MM.1S (cell line): ENCODE results near the gene FCHSD2.
"Not testable (repeated sequence)": the region's sequence is repeated elsewhere in the genome, so short reads cannot be mapped to it uniquely, and the experiment has no call there.

Experiments used
- DNase-seq: peaks from one replicate; pipeline ENCODE4 v3.0.0-alpha.2; 2015
- H2AFZ ChIP-seq: fragments of 300-600 bp; sonication (generic); 2 replicates; pipeline ENCODE4 v1.6.0; 2016; ENCODE audit warnings: antibody characterized with exemption, low read length
- H3F3A ChIP-seq: fragments of 300-600 bp; sonication (generic); 2 replicates; pipeline ENCODE4 v1.6.1; 2016; ENCODE audit warnings: mild to moderate bottlenecking, antibody characterized with exemption, low read length, moderate library complexity, mixed read lengths; ENCODE audit not compliant: insufficient read depth
- H3K27ac ChIP-seq: fragments of 300-600 bp; sonication (generic); 2 replicates; pipeline ENCODE4 v1.5.1; 2016; ENCODE audit warnings: mild to moderate bottlenecking, low read length
- H3K27me3 ChIP-seq: fragments of 300-600 bp; sonication (generic); replicated peaks from 2 replicates; pipeline ENCODE4 v1.6.0; 2016; ENCODE audit warnings: low read length; ENCODE audit not compliant: insufficient read depth
- H3K36me3 ChIP-seq: fragments of 300-600 bp; sonication (generic); replicated peaks from 2 replicates; pipeline ENCODE4 v1.6.1; 2016; ENCODE audit warnings: mild to moderate bottlenecking, low read length, mixed read lengths; ENCODE audit not compliant: insufficient read depth
- H3K4me1 ChIP-seq: fragments of 300-600 bp; sonication (generic); 2 replicates; pipeline ENCODE4 v1.6.1; 2016; ENCODE audit warnings: low read length, mixed read lengths
- H3K4me2 ChIP-seq: fragments of 300-600 bp; sonication (generic); 2 replicates; pipeline ENCODE4 v1.6.0; 2016; ENCODE audit warnings: low read depth, low read length
- H3K4me3 ChIP-seq: fragments of 300-600 bp; sonication (generic); 2 replicates; pipeline ENCODE4 v1.5.1; 2016; ENCODE audit warnings: low read length, mixed read lengths
- H3K79me2 ChIP-seq: fragments of 300-600 bp; sonication (generic); 2 replicates; pipeline ENCODE4 v1.6.1; 2016; ENCODE audit warnings: mixed run types, low read length, mixed read lengths
- H3K9ac ChIP-seq: fragments of 300-600 bp; sonication (generic); 2 replicates; pipeline ENCODE4 v1.6.1; 2016; ENCODE audit warnings: low read length, mixed read lengths
- H3K9me2 ChIP-seq: fragments of 300-600 bp; sonication (generic); replicated peaks from 2 replicates; pipeline ENCODE4 v1.6.1; 2016; ENCODE audit warnings: mild to moderate bottlenecking, low read length, mixed read lengths; ENCODE audit not compliant: insufficient read depth
- H3K9me3 ChIP-seq: fragments of 300-600 bp; sonication (generic); replicated peaks from 2 replicates; pipeline ENCODE4 v1.6.1; 2016; ENCODE audit warnings: mild to moderate bottlenecking, low read length, mixed read lengths; ENCODE audit not compliant: insufficient read depth
- H4K20me1 ChIP-seq: fragments of 300-600 bp; sonication (generic); 2 replicates; pipeline ENCODE4 v1.6.1; 2016; ENCODE audit warnings: mild to moderate bottlenecking, low read length, moderate library complexity, mixed read lengths; ENCODE audit not compliant: insufficient read depth
- EZH2 ChIP-seq: fragments of 300-600 bp; sonication (generic); optimal IDR thresholded peaks from 2 replicates; pipeline ENCODE3; 2017; ENCODE audit warnings: low read depth, mild to moderate bottlenecking, antibody characterized with exemption, low read length, mixed read lengths
- EZH2phosphoT487 ChIP-seq: fragments of 300-600 bp; sonication (generic); IDR thresholded peaks from 2 replicates; pipeline ENCODE4 v1.6.1; 2018; ENCODE audit warnings: antibody characterized with exemption, low read length
- TF ChIP-seq, protein P1 (sequence below): fragments of 300-600 bp; sonication (generic); IDR thresholded peaks from 2 replicates; pipeline ENCODE4 v1.5.1; 2016; ENCODE audit warnings: antibody characterized with exemption, low read length, mixed read lengths

Gene FCHSD2

DNA sequence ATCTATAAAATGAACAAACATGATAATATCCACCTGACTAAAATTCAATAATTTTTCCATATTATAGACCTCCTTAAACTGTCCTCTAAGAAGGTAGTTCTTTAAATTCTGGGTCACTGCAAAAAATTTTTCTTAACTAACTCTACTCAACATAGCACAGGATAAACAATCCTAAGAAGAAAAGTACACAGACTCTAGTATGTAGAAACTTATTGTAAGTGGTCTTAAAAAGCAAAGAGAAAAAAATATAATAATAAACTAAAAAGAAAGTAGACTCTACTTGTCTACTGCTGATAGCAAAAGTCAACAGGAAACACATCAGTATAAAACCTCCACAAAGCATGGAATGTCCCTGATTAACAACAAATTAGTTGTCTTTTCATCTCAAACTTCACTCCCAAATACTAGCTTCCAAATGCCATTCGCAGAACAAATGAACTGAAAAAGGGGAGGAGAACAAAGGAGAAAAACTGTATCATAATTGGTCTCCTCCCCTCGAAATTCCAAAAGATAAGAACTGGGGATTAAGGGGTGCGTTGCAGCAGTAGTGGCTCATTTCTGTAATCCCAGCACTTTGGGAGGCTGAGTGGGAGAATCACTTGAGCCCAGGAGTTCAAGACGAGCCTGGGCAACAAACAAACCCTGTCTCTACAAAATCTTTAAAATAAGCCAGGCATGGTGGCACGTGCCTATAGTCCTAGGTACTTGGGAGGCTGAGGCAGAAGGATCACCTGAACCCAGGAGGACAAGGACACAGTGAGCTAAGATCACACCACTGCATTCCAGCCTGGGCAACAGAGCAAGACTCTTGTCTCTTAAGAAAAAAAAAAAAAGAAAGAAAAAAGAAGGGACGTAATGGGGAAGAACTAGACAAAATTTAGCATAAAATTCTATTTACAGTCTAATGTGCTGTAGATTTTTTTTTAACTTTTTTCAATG is 6.5 kb downstream of the FCHSD2 start:
- no peak overlapping the region for H3K4me2 ChIP-seq
- H2AFZ ChIP-seq, result no peak overlapping the region
- H3K9ac ChIP-seq, result no peak overlapping the region
- H3K9me2 ChIP-seq, result no peaks in the 10 kb centered on the region
- peaks cover 3% of the 10 kb centered on the region; the same call in 1 of the 2 replicates for H4K20me1 ChIP-seq
- no peak overlapping the region for H3K27ac ChIP-seq
- TF ChIP-seq EZH2phosphoT487 (no peak), EZH2 (no peak)
- TF ChIP-seq, protein P1, sequence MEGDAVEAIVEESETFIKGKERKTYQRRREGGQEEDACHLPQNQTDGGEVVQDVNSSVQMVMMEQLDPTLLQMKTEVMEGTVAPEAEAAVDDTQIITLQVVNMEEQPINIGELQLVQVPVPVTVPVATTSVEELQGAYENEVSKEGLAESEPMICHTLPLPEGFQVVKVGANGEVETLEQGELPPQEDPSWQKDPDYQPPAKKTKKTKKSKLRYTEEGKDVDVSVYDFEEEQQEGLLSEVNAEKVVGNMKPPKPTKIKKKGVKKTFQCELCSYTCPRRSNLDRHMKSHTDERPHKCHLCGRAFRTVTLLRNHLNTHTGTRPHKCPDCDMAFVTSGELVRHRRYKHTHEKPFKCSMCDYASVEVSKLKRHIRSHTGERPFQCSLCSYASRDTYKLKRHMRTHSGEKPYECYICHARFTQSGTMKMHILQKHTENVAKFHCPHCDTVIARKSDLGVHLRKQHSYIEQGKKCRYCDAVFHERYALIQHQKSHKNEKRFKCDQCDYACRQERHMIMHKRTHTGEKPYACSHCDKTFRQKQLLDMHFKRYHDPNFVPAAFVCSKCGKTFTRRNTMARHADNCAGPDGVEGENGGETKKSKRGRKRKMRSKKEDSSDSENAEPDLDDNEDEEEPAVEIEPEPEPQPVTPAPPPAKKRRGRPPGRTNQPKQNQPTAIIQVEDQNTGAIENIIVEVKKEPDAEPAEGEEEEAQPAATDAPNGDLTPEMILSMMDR, result no peak
- no peaks in the 10 kb centered on the region for H3K9me3 ChIP-seq
- peaks cover 14% of the 10 kb centered on the region for H3K36me3 ChIP-seq
- H3K79me2 ChIP-seq, result peaks cover 100% of the 10 kb centered on the region
- H3K27me3 ChIP-seq, result no peaks in the 10 kb centered on the region
- H3F3A ChIP-seq, result peaks cover 9% of the 10 kb centered on the region; the same call in 1 of the 2 replicates
- no peak overlapping the region for H3K4me3 ChIP-seq
- peaks cover 22% of the 10 kb centered on the region for H3K4me1 ChIP-seq
- no peak for DNase-seq

DNA sequence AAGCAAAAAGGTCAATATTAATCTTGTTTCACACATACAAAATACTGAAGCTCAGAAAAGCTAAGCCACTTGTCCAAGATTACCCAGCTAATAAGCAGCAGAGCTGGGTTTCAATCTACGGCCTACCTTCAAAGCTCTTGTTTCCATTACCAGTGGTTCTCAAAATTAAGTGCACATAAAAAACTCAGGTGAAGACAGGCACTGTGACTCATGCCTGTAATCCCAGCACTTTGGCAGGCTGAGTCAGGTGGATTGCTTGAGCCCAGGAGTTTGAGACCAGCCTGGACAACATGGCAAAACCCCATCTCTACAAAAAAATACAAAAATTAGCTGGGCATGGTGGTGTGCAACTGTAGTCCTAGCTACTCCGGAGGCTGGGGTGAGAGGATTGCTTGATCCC is 9.8 kb downstream of the FCHSD2 start:
- not testable (repeated sequence) for H3K36me3 ChIP-seq, H3K27me3 ChIP-seq

DNA sequence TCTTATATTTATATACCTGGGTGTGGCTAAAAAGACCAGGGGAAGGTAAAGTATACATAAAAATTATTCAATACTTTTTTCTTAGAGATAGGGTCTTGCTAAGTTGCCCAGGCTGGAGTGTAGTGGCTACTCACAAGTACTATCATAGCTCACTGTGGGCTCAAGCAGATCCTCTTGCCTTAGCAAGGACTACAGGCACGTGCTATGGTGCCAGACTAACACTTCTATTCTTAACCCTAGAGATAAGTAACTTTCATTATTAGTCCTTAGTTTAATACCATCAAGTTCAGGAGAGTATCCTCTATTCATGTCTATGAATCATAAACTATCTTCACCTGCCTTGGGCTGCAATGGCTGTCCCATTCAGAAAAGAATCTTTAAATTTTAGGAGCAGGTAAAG is 11.9 kb downstream of the FCHSD2 start:
- peaks cover 98% of the 10 kb centered on the region for H3K79me2 ChIP-seq
- no peak for DNase-seq
- no peak overlapping the region for H3K27ac ChIP-seq

More for the DNA sequence above, 9.8 kb downstream of the FCHSD2 start:
- H3K4me1 ChIP-seq, H3K4me2 ChIP-seq, H3K27ac ChIP-seq, H3K9me2 ChIP-seq, H3F3A ChIP-seq, H3K4me3 ChIP-seq, H2AFZ ChIP-seq, DNase-seq, H4K20me1 ChIP-seq, H3K9ac ChIP-seq, H3K9me3 ChIP-seq: not testable (repeated sequence)
- H3K79me2 ChIP-seq, result peaks cover 99% of the 10 kb centered on the region

More for the DNA sequence above, 11.9 kb downstream of the FCHSD2 start:
- Histone ChIP-seq H3K9ac (no peak overlapping the region), H3K9me3 (no peaks in the 10 kb centered on the region), H3K4me3 (no peak overlapping the region), H3K27me3 (no peaks in the 10 kb centered on the region), H3K4me2 (no peak overlapping the region), H3K4me1 (no peaks in the 10 kb centered on the region), H3K9me2 (no peaks in the 10 kb centered on the region), H3F3A (no peaks in the 10 kb centered on the region), H4K20me1 (0 out of 2 replicates have a peak, but pooled peaks cover 3% of the 10 kb centered on the region), H2AFZ (no peak overlapping the region), H3K36me3 (peaks cover 4% of the 10 kb centered on the region)
- TF ChIP-seq, protein P1, result no peak
- TF ChIP-seq EZH2 (no peak), EZH2phosphoT487 (no peak)
